ENCODE measurements around the gene IFI16.
"Not testable (repeated sequence)": the region's sequence is repeated elsewhere in the genome, so short reads cannot be mapped to it uniquely, and the experiment has no call there.

IFI16 gene

DNA sequence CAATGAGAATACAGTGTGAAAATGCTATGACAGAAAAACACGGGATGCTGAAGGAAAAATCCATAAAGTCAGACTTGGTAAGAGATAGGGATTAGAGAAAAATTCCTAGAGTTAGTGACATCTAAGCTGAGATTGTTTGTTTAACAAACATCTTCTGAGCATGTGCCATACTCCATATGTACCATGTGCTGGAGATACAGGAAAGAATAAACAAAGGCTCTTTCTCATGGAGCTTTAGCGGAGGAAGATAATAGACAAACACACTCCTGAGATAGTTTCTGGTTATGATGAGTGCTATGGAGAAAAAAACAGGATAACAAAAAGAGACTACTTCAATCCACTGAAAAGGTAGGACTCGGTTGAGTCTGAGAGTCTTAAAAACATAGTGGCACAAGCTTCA is 88.9 kb downstream of the IFI16 start:
- DNase-seq (ENCODE audit: low read depth), result no peak

DNA sequence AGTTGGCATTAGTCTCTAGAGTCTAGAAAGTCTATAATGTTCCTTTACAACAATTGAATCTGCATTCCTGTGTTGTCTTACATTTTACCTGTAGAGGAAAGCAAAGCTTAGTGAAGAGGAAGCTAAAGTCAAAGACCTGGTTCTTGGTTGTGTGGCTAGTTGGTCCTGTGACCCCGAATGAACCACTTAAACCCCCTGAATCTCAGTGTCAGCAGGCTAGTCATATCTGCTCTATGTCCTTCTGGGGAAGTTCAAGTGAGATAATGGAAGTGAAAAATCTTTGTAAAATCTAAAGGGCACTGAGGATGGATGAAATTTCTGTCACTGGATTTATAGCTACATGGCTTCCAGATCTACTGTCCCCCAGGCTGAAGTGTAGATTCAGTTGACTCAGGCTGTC is 90.9 kb downstream of the IFI16 start:
- no peak for DNase-seq (ENCODE audit: low read depth)

DNA sequence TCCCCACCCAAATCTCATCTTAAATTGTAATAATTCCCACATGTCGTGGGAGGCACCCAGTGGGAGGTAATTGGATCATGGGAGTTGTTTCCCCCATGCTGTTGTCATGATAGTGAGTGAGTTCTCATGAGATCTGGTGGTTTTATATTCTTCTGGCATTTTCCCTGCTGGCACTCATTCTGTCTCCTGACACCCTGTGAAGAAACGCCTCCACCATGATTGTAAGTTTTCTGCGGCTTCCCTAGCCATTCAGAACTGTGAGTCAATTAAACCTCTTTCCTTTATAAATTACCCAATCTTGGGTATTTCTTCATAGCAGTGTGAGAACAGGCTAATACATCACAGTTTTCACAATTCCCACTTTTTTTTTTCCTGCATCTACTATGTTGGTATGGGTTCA is 93.3 kb downstream of the IFI16 start:
- DNase-seq (ENCODE audit: low read depth), result not testable (repeated sequence)

Measured in HS-5 (cell line).